Stimulated activated CD8-positive, alpha-beta memory T cell treated with anti-CD3 and anti-CD28 coated beads, Interleukin-2, amount 100 ng/mL, for 48 hours (primary cell): Measurements from ENCODE around the gene MED4.
A peak's percentile ranks its signal among the peaks of the same experiment; 100 is the strongest.

Experiments
- DNase-seq, 2 donors: peaks; one replicate each; pipeline ENCODE4 v3.0.0-alpha.2; 2020; ENCODE audit warnings: low read depth in 2 of 2

Gene MED4

GRCh38 chr13:48094781-48095502 is at the start of gene MED4:
TSS of gene MED4 (minus strand) at chr13:48095104. CDS start at chr13:48095078, 26 bp downstream.
- DNase-seq, result peak; percentile 96 to 97

GRCh38 chr13:48144413-48145035 is 49.6 kb upstream of the MED4 start:
- no peak for DNase-seq

- no peak for DNase-seq
Measured at GRCh38 chr13:48142436-48142835, 47.5 kb upstream of the MED4 start.

- peak in 1 of 2 donors; percentile 20 for DNase-seq
Measured at GRCh38 chr13:48138270-48138669, 43.4 kb upstream of the MED4 start.

DNA sequence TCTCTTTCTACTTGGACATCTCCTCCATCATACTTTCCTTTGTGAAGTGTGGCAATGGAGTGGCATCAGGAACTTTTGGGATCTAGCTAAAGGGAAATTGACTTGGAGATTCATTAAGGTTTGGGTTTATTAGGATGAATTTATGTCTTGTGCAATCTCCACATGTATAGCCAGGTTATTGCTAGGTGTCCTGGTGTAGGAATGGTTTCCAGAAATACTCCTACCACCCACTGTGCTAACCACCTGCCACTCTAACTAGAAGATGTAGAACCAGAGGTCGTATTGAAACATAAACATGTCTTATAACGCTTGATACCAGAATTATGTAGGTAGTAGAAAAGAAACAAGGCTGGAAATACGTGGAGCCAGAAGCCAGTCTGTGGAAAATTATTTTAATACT is 38.1 kb upstream of the MED4 start:
- DNase-seq, result no peak

- DNase-seq, result no peak
Measured at GRCh38 chr13:48131533-48131932, 36.6 kb upstream of the MED4 start.

DNA sequence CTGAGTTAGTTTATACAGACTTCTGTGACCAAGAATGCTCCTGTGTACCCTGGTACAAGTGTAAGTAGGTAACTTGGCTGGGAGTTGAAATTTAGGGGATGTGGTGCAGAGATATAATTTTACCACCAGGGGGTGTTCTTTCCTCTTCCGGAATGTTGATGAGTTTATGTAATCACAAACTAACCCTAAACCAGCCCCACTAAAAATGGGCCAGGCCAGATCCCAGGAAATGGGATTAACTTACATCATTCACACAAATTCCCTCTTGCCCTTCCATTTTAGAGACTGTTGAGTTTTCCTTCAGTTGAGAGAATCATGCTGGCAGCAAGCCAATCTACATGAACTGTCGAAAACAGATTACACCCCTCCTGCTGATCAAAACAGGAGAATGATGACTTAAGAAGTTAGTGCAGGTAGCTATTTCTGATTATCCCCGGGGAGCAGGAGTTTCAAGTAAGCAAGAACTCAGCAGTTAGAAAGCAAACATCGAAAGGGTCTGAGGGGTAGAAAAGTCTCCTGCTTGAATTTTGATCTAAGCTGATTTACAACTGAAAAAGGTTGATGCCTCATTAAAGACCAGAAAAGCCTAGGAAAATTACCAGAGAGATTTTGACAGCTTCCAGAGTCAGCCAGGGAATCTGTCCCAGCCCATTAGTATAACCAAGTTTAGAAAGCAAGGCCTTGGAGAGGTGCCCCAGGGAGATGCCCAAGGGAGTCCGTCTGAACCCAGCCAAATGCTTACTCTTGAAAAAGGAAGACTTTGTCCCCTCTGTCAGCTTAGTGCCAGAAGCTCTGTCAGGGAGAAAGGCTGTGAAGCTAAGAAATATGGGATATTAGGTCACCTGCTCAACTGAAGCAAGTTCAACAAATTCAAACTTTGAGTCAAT is 32.3 kb upstream of the MED4 start:
- DNase-seq, result no peak

DNA sequence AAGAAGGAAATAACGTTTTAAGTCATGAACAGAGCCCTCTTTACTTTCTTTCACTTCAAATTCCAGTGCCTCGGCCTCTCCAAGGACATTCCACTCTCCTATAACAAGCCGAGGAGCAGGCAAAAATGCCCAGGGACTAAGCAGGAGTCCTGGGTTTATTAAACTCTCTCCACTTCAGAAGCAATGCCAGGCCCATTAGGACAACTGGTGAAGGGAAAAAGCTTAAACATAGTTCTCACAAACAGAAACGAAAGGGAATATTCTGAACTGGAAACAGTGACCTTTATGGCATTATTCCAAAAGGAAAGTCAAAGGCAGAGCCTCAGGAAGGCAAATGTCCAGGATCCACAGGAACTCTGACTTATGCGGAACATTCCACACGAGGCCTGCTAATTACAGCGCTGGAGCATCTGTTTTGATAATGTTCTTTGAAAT is 30.9 kb upstream of the MED4 start:
- no peak for DNase-seq

- DNase-seq, result no peak
Measured at GRCh38 chr13:48123812-48124211, 28.9 kb upstream of the MED4 start.

GRCh38 chr13:48121733-48122132 is 26.8 kb upstream of the MED4 start:
- no peak for DNase-seq

DNA sequence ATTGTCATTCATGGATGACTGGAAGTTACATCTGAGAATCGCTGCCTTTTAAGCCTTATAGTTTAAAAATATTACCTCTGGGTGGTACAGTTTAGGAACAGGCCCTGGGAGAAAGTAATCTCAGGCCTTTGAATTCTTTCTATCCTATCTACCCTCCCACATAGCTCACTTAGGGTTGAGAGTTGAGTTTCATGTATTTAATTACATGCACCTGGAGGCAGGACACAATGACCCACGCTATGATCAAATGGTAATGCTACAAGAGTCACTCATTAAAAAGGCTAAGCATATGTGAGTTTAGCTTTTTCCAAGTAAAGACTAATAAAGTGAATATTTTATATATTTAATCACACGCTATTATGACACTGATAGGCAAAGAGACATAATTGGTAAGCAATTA is 25.3 kb upstream of the MED4 start:
- no peak for DNase-seq

DNA sequence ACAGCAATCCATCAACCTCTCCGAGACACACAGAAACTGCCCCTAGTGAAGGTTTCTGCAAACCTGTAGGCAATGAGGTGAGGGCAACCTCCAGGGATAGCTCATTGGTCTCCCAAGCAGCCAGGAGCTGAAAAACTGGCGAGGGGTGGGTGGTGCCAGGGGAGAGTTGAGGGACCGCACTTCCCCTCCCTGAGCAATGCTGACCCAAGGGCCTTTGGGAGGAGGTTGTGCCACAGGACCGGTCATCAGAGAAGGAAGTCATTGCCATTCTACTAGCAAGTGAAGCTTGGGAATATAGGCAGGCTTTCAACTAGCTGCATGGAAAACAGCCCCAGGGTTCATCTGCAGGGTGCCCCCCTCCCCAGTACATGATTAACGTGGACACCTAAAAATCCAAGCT is 23.1 kb upstream of the MED4 start:
- DNase-seq, result no peak

DNA sequence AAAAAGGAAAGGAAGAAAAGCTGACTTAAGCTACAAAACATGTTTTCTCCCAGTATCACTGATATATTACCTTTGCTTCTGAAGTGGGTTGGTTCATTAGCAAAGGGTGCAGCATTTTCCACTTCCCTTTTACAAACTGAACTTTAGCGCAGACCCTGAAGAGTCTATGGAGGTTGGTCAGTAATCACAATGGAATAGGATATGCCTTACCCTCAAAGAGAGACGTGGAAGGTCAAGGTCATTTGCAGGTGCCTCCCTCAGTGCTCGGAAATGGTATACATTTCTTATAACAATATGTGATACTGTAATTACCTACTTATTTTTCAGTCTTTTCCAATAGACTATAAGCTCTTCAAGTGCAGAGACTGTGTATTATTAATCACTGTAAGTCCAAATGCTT is 21.9 kb upstream of the MED4 start:
- no peak for DNase-seq

GRCh38 chr13:48113756-48114130 is 18.8 kb upstream of the MED4 start:
- no peak for DNase-seq

DNA sequence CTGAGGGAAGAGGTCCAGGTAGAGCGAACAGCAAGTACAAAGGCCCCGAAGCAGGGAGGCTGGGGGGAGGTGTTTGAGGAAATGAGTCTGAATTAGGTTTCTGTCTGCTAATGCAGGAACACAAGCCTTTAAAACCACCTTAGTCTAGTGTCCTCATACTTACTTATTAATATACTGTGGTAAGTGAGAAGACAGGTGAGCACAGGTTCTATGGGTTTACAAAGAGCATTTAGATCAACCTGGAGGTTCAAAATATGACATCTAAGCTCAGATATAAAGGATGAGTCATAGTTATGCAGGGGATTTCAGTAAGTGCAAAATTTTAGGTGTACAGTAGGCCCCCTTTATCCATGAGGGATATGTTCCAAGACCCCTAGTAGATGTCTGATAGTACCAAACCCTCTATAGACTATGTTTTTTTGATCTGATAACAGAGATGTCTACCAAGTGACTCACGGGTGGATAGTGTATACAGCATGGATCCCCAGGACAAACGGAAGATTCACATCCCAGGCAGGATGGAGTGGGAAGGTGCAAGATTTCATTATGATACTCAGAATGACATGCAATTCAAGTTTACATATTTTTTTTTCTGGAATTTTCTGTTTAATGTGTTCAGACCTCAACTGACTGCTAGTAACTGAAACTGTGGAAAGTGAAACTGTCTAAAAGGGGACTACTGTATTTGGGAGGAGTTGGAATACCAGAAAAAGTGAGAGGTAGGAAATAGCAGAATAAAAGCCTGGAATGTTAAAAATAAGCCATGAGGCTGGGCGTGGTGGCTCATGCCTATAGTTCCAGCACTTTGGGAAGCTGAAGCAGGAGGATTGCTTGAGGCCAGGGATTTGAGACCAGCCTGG is 18.2 kb upstream of the MED4 start:
- DNase-seq, result no peak

DNA sequence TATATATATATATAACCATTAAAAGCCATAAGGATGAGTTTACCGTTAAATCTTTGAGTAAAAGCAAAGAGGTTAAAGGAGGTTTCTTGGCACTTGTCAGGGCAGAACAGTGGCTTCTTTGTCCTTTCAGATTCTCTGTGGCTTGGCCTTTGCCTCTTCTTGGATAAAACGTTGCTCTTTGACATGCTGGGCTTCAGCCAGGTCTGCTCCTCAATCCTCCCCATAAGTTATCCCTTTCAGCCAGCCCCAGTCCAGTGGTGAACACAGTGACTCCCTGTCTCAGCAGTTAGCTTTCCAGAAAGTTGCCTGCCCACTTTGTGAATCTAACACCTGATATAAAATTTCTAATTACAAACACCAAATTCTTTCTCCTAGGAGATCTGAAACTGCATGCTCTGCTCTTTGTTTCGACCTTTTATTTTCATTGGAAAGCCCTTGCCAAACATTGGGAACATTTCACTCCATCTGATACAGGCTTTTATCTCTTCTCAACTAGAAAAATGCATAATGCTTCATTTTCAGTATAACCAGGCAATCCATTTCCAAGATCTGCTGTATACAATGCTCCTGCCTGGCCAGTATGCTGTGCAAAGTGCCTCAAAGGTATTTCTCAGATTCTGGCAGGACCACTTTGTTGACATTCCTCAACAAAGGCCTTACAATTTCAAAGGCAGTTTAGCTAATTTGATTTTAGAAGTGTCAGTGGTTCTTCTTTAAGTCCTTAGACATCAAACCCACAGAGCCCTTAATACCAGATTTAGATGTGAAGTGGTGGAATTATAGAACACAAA is 16.2 kb upstream of the MED4 start:
- DNase-seq, result no peak

DNA sequence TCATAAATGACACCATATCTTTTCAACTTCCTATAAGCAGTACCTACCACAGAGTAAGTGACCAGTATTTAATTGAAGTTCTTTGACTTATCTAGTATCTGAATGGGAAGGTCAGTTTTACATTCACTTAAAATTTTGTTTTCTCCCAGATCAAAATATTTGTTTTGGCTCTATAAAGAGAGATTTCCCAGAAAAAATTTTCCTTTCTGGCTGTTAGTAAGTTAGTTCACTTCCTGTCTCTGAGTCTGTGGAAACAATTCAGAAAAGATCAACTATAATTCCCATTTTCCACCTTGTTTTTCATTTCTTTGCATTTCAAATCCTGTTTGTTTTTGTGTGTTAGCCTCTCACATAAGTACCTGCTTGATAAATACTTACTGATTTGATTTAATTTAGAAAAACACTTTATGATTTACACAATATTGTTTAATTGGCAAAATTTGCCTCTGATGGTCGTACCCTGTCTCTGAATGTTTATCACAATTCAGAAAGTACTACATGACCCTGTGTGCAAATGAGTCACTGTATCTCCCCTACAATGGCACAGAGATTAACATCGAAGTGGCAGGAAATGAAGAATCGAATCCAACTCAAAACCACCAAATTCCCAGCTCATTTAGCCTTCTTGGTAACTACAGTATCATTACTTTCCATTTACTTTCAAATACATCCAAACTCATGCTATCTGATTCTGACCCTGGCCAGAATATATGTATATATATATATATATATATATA is 15.4 kb upstream of the MED4 start:
- no peak for DNase-seq

GRCh38 chr13:48108106-48108505 is 13.2 kb upstream of the MED4 start:
- DNase-seq, result no peak

DNA sequence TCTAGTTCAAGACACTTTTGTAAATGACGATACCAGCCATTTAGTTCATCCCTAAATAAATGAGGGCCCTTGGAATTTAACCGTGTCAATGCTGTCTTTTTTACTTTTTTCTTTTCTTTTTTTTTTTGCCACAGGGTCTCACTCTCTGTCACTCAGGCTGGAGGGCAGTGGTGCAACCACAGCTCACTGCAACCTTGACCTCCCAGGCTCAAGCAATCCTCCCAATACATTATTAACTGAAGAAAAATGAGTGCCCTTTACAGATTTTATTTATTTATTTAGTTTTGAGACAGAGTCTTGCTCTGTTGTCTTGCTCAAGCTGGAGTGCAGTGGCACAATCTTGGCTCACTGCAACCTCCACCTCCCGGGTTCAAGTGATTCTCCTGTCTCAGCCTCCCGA is 2.9 kb upstream of the MED4 start:
- no peak for DNase-seq

GRCh38 chr13:48096670-48097069 is 1.8 kb upstream of the MED4 start:
- DNase-seq, result no peak
